SIG-M5 treated with dmso at 0.1 percent for 504 hours (cell line): Measurements from ENCODE around the gene DHX15.

Source experiments
- DNase-seq: peaks from one replicate; lab custom pipeline; 2025; ENCODE audit not compliant: unreplicated experiment; lab: John Stamatoyannopoulos, UW

Gene DHX15

GRCh38 chr4:24584211-24584850, at the start of gene DHX15:
Gene DHX15, minus strand, starts transcription at chr4:24584554. Its CDS starts 161 bp downstream, at chr4:24584393.
- peak; percentile 95 for DNase-seq

DNA sequence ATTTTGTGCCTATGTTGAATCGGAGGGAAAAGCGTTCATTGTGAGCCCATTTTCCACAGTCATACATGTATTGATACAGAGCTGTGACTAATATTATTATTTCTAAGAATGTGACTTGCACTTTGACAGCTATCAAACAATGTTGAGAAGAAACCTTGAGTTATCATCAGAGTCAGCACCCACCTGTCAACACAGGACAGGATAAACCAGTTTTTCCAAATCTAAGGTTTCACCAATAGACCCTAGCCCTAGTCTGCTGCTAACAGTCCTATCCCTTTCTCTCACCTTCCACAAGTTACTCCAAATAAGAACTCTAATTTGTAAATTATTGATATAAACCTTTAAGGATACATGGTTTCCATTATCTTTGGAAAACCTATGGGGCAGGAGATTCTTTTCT, 47.7 kb upstream of the DHX15 start:
- DNase-seq, result no peak

GRCh38 chr4:24630937-24631336, 46.6 kb upstream of the DHX15 start:
- DNase-seq, result no peak

GRCh38 chr4:24625091-24625490, 40.7 kb upstream of the DHX15 start:
- no peak for DNase-seq

DNA sequence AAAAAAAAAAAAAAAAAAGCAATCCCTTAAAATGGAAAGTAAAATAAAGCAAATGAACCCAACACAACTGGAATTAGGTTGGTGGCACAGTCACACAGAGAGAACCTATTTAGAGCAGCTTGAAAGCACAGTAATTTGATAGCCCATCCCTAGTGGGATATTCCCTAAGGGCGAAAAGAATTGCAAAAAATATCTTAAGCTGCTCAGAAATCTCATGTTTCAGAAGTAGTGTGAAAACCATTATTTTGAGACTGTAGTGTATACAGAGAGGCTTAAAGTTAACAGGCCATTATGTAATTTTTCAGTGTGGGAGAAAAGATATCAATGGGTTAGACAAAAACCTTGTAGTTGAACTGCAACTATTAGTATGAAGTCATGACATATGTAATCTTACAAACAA, 40.0 kb upstream of the DHX15 start:
- no peak for DNase-seq

DNA sequence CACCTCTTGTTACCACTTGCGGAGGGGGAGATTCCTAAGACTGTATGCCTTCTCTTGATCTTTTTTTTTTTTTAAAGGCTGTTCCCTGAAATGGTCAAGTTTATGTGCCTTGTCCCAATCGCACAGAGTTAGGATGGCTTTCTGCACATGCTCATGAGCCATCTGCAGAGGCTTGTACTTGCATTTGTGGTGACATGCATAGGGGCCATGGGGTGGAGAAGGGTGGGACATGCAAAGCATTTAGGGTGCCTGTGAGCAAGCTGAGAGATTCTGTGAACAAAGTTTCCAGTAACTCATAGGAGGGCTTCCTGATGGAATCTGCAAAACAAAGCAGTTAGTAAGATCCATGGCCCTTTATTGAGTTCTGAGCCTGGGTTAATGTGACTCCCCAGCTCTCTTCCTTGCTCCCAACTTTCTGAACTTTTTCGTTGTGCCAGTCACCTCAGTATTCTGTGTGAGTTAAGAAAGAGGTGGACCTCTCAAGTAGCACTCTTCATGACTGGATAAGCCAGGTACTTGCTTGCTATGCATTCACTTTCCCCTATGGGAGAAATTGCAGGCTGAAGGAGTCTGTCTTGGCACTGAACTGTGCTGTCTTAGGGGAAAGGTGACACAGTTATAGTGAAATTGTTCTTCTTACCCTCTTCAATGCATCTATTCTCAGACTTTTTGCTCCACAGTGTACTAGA, 37.9 kb upstream of the DHX15 start:
- DNase-seq, result no peak

DNA sequence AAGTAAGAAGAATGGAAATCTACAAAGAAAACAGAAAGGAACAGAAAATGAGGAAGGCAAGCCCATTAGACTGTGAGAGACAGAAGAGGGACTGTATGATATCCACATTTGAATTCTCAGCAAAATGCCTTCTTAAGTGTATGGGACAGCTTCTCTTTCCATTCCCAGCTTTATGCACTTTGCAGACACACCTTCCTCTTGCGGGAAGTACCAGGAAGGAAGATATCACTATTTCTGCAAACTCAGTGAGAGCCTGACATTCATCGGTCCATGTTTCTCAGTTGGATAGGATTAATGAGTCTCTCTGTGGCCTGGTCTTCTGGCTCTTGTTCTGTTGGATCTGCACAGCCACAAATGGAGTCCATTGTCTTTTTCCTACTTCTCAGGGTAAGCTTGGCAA, 31.6 kb upstream of the DHX15 start:
- DNase-seq, result no peak

DNA sequence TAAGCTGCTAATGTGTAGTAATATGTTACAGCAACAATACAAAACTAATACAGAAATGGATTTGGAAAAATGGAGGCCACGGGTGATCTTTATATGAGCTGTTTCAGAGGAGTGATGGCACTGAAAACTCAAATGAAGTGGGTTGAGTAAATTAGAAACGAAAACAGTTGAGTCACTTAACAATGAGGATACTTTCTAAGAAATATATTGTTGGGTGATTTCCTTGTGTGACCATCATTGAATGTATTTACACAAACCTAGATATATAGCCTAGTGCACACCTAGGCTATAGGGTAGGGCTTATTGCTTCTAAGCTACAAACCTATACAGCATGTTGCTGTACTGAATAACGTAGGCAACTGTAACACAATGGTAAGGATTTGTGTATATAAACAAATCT, 30.5 kb upstream of the DHX15 start:
- no peak for DNase-seq

DNA sequence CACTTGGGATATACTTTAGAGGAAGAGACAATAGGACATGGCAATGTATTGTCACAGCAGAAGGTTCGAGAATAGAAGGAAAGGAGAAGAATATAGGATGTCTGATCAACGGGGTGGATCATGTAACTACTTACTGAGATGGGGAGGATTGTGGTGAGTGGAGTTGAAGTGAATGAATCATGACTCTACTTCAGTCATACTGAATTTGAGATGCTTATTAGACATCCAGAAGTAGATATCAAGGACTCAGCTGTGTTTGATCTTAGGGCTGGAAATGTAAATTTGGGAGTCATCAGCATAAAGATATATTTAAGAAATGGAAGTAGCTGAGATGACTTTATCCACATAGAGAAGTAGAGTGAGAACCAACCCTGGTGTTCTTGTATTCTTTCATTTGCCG, 29.1 kb upstream of the DHX15 start:
- DNase-seq, result no peak

DNA sequence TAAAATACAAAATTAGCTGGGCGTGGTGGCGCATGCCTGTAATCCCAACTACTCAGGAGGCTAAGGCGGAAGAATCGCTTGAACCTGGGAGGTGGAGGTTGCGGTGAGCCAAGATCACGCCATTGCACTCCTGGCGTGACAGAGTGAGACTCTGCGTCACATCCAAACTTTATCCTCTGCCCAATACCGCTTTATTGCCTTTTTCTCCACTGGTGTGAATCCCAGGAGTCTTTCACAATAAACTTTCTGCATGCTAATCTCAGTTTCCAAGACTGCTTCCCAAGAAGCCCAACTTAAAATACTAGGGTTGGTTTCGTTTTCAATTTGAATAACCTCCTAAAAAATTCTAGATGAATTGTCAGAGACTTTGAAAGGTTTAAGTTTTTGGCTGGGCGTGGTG, 27.2 kb upstream of the DHX15 start:
- no peak for DNase-seq

- DNase-seq, result no peak
Measured at GRCh38 chr4:24607334-24607733, 23.0 kb upstream of the DHX15 start.

GRCh38 chr4:24605216-24605615, 20.9 kb upstream of the DHX15 start:
- no peak for DNase-seq

DNA sequence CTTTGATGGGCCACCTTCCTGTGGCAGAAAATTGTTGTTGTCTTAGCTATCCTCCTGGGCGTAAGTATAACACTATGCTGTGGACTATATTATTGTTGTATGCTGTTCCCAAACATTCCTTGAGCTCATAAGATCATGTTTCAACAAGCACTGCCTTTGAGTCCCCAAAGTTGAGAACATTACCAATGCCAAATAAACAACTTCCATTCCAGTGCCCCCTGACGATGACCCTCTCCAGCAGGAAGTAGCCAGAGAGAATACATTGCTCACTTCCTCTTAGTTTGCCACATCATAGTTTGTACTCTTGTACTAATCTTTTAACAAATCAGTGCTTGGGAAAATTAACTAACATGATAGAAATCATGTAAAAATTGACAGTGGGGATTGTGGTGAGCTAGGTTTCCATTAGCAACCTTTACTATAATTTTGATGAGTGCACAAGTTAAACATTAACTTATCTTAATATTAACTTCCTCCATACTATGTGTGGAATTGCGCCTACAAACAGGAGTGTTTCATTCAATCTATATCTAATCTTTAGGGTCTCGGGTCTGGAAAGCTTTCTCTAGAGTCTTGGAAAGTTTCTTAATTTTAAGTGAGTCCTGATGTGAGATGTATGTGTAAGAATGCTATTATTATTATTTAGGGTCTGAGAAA, 20.3 kb upstream of the DHX15 start:
- DNase-seq, result peak; percentile 1

DNA sequence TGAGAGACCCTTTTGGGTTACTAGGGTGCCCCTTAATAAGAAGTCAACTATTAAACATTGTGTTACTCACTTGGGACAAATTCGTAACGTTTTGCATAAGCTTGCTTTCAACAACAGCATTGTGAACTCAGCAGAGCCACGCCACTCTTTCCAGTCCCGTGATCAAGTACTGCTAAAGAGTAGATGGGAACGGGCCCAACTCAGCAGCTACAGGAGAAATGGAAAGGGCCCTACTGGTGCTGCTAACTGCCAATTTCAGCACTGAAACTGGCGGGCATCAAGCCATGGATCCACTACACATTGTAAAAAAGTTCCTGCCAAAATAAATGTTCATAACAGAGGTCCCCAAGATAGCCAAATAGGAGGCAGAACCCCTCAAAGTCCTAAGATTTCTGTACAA, 19.0 kb upstream of the DHX15 start:
- no peak for DNase-seq

DNA sequence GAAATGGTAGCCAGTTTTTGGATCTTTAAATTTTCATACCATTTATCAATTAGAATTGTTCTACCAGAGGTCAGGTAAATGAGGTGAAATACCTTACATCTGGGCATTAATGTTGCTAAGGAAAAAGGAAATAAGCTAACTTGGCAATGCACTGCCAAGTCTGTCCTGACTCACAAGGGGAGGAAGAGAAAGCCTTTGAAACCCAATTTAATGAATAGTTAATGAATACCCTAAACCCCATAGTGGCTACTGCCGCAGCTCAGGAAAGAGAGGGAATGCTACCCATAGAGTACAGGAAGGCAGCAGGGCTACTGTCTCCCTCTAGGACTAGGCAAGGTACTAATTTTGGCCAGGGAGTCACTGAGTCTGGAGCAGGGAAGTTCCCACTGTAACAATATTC, 16.8 kb upstream of the DHX15 start:
- no peak for DNase-seq

- no peak for DNase-seq
Measured at GRCh38 chr4:24599275-24599674, 14.9 kb upstream of the DHX15 start.

DNA sequence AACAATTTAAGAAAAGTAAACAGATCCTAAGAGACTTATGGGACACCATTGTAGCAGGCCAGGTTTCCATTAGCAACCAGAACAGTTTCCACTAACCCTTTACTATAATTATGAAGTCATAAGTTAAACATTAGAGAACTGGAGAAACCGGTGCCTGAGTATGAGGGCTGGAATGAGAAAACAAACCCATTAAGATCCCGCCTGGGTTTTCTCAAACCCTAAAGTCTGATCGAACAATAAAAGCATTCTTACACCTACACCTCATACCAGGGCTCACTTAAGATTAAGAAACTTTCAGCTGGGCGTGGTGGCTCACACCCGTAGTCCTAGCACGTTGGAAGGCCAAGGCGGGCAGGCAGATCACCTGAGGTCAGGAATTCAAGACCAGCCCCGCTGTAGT, 13.7 kb upstream of the DHX15 start:
- peak; percentile 66 for DNase-seq

GRCh38 chr4:24595659-24596058, 11.3 kb upstream of the DHX15 start:
- no peak for DNase-seq

- peak; percentile 47 for DNase-seq
Measured at GRCh38 chr4:24594887-24595286, 10.5 kb upstream of the DHX15 start.

GRCh38 chr4:24589448-24589847, 5.1 kb upstream of the DHX15 start:
- DNase-seq, result no peak

GRCh38 chr4:24588216-24588954, 4.0 kb upstream of the DHX15 start:
- DNase-seq, result no peak
